HG02588 (cell line): ENCODE results near the gene ABCA13.
"Not testable (repeated sequence)": the region's sequence is repeated elsewhere in the genome, so short reads cannot be mapped to it uniquely, and the experiment has no call there.

Source experiments
- ATAC-seq: cut with Tn5 transposase; IDR thresholded peaks from one replicate; pipeline ENCODE4 v1.9.1; 2021; ENCODE audit warnings: mild to moderate bottlenecking, moderate library complexity; ENCODE audit not compliant: unreplicated experiment

The ABCA13 gene

DNA sequence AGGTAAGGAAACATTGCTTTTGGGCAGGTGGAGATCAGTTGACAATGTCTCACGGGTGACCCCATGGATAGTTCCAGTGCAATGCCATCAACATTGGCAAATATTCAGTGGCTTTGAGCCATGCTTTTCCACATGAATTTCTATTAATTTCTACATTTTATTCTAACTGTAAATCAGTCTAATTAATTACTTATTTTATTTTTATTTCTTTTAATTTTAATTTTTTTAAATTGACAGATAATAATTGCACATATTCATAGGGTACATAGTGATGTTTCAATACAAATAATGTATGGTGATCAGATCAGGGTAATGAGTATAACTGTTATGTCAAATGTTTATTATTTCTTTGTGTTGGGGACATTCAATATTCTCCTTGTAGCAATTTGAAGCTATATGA is 3.8 kb downstream of the ABCA13 start:
- ATAC-seq, result no peak

DNA sequence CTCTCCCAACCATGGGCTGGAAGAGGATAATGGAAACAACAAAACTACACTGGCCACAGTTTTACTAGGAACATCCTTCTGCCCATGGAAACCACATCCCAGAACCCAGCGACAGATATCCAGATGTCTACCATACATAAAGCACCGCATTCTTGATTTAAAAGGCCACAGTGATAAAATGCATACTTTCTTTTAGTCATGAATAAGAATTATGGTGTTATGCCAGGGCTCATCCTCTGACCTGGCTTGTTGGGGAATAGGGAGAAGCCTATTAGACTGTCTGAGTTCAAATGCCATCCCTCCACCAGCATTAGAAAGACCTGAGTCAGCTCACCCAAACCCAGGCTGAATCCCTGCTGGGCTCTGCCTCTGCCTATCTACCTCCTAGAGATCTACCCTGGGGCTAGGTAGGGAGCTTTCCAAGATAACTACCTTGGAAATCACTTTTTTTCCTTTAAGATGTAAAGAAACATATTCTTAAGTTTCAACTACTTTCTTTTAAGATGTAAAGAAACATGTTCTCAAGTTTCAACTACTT is 5.2 kb downstream of the ABCA13 start:
- ATAC-seq, result no peak

DNA sequence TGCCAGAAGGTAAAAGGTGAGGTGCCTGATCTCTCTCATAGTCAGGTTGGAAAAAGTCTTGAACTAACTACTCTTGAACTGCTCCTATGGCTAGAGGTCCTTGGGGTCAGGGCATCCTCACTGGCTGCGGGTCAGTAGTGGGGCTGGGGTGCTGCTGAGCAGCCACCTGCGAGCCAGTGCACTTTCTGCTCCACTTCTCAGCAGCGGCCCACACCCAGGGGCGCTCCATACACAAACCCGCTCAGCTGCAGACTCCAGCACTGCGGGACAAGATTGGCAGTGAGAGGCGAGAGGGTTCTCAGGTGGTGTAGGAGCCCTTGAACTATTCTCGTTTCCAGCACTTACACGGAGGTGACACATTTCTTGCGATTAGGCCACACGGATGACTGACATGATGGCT is 6.0 kb downstream of the ABCA13 start:
- ATAC-seq, result no peak

DNA sequence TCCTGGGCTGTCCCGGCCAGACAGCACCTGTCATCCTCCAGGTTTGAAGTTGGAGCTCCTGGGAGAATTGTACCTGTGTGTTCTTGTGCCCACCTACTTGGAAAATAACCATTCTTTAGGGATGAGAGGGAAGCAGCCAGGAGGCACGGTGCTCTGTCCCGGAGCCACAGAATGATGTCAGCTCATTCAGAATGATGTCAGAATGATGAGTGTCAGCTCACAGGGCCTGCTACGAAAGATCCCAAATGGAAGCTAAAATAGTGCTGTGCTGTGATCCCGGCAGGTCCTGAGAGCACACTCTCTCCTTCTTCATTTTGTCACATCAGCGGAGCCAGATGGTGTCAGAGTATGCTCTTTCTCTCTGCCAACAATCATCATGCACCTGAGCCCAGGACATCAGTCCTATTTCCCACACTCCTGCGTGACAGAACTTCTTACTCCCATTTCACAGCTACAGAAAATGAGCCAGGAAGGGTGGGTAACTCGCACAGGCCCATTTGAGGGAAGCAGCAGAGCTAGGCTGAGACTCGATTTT is 8.3 kb downstream of the ABCA13 start:
- no peak for ATAC-seq

DNA sequence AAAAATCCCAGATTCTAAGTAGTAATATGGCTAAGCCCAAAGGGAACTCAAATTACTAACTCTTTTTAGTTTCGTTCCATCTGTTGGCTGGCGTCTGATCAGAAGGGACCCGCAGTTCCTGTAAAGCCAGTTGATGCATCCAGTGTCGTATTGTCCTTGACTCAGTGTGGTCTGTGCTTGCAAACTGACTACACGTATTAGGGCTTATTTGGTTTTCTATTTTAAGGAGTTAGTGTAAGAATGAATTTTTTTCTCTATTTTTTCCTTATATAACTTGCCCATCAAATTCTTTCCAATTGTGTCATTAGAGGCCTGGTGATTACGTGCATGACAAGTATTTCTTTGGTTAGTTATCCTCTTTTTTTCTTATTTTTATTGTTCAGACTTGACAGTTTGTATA is 9.7 kb downstream of the ABCA13 start:
- no peak for ATAC-seq

DNA sequence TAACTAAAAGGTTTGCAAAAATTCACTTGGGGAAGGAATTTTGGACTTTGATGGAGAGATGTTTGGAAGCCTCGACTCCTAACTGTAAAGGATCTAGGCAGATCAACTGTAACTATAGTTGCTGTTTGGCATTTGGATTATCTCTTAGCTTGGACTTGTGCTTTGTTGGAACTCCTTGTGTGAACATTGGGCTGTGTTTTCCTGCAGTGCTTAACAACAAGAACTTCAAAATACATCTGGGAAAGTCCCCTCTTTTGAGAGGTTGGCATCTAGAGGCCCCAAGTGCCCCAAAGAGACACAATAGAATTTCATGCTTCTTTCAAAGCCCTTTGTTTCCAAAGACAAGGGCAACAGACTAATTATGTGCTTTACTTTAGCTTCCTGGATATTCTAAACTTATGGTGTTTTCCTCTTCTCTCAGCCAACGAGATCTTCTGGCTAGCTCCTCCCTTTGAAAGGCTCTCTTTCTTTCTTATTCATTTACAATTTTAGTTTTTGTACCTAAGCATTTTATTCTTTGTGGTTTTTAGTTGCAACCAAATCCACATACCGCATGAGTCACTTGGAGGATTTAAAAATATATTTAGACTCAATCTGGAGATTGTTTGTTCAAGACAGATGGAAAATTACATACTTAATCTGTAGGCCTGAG is 11.6 kb downstream of the ABCA13 start:
- no peak for ATAC-seq

DNA sequence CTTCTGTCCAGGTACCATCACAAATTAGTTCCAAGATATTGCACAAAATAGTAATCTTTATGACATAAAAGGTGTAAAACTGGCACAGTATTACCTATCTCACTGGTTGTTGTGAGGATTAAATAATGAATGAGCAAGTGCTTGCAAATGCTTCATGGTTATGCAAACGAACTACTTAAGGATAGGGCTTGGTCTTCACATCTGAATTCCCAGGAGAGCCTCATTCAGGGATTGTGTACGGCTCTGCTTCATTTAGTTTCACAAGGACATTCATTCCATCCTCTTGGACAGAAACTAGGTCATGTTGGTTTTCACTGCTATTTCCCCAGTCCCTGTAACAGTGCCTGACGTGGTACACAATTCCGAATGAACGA is 12.1 kb downstream of the ABCA13 start:
- ATAC-seq, result no peak

DNA sequence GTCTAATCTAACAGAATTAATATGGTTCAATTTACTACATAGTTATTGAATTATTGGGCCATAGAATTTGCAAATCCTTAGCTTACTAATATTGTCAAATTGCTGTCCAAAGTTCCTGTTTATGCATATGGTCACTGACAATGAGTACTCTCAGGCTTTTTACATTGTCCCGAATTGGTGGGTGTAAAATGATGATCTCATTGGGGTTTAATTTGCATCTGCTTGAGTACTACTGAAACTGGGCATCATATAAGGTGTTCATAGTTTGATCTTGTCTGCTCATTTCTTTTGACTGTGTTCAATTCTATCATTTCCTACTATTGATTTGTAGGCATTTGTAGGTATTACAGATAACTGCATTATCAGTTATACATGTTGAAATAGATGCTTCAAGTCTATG is 12.7 kb downstream of the ABCA13 start:
- no peak for ATAC-seq

DNA sequence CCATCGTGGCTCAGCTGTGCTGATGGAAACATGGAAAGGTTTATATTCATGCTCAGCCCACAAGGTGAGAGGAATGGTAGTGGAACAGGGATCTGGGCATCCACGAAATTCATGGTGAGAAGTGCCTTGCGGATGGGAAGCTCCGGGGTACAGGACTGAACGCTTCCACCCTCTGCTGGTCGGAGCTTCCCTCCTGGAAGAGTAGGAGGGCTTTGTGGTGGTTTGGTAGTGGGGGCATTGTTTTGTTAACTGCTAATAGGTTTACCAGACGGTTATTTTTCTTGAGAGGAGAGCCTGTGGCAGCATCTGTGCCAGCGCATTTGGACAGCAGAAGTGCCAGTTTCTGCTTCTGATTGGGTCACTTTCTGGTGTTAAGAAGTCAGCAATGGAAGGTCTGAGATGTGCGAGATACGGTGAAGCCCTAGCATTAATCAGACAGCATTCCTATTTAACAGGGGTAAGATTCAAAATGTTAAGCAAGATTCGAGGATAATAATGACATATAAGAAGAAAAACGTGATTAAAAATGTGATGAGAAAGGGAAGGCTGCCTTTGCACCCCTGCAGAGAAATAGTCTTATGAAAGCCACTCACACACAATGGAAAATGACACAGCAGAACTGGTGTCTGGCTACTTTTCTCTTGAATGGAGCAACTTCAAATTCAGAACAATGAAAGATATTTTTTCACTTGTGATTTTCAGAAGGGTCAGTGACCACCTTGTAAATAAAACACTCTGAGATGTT is 17.7 kb downstream of the ABCA13 start:
- no peak for ATAC-seq

DNA sequence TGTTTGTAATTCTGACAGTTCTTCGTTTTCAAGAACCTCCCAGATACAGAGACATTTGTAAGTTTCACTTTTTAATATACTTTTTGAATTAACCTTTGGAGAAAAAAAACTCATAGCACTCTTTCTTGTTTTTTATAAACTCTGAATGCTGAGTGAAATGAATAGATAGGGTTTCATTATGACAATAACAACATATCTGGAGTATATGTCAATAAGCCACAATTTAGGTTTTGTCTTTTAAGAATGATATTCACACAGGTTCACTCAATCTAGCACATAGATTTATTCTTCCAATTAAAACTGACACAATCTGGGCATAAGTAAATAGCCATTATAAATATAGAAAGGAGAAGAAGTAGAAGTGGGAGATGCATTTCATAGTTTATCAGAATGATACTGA is 21.7 kb downstream of the ABCA13 start:
- ATAC-seq, result no peak

DNA sequence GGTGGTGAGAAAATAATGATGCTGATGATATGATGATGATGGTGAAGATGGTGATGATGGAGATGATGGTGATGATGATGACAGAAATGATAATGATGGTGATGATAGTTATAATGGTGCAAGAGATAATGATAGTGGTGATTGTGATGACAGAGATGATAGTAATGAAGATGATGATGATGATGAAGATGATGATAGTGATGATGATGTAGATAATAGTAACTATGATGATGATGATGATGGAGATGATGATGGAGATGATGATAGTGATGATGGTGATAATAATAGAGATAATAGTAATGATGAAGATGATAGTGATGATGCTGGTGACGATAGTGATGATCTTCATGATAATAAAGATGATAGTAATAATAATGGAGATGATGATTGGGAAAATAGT is 22.2 kb downstream of the ABCA13 start:
- ATAC-seq, result no peak

DNA sequence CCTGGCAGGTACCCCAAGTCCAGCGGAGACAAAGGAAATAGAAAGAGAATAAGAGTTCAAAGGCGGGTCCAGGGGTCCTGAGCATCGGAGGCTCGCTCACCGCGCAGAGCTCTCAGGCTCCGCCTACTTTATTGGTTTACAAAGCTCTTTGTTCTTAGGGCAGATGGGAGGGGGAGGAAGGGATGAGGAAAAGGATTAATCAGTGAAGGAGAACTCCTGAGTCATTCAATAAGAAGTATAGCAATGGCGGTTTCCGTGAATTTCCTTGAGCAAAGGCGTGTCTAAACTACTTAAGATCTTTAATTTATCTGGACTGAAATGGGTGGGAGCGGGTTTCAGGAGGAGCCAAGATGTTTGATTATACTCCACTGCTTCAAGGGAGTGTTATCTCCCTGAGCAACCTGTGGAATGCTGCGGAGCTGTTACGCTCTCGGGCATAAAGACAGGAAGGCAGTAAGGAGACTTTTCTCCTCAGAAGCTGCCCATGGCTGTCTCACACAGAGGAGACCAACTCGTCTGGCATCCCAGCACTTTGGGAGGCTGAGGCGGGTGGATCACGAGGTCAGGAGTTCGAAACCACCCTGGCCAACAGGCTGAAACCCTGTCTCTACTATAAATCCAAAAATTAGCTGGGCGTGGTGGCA is 29.8 kb downstream of the ABCA13 start:
- ATAC-seq, result not testable (repeated sequence)

DNA sequence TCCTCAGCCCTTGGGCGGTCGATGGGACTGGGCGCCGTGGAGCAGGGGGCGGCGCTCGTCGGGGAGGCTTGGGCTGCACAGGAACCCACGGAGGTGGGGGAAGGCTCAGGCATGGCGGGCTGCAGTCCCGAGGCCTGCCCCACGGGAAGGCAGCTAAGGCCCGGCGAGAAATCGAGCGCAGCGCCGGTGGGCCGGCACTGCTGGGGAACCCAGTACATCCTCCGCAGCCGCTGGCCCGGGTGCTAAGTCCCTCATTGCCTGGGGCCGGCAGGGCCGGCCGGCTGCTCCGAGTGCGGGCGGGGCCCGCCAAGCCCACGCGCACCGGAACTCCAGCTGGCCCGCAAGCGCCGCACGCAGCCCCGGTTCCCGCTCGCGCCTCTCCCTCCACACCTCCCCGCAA is 31.7 kb downstream of the ABCA13 start:
- ATAC-seq, result not testable (repeated sequence)

DNA sequence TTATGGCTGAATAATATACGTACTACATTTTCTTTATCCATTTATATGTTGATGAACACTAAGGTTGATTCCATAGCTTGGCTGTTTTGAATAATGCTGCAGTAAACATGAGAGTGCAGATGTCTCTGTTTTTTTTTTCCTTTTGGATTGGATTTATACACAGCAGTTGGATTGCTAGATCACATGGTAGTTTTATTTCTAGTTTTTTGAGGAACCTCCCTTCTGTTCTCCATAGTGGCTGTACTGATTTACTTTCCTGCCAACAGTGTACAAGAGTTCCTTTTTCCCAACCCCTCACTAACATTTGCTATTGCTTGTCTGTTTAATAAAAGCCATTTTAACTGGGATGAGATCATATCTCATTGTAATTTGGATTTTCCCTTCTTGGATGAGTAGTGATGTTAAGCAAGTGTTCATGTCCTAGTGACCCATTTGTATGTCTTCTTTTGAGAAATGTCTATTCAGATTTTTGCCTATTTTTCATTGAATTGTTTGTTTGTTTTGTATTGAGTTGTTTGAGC is 36.0 kb downstream of the ABCA13 start:
- no peak for ATAC-seq

DNA sequence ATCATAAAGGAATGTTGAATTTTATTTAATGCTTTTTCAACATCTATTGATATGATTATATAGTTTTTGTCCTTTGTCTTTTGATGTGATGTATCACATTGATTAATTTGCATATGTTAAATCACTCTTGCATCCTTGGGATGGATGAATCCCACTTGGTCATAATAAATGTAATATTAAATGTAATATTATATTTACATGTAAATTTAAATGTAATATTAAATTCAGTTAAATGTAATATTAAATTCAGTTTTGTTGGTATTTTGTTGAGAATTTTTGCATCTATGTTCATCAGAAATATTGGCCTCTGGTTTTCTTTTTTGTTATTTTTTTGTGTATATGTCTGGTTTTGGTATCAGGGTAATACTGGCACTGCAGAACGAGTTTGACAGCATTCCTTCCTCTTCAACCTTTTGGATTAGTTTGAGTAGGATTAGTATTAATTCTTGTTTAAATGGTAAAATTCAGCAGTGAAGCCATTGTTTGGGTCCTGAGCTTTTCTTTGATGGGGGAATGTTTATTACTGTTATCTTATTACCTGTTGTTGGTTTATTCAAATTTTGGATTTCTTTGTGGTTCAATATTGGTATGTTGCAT is 37.8 kb downstream of the ABCA13 start:
- no peak for ATAC-seq

DNA sequence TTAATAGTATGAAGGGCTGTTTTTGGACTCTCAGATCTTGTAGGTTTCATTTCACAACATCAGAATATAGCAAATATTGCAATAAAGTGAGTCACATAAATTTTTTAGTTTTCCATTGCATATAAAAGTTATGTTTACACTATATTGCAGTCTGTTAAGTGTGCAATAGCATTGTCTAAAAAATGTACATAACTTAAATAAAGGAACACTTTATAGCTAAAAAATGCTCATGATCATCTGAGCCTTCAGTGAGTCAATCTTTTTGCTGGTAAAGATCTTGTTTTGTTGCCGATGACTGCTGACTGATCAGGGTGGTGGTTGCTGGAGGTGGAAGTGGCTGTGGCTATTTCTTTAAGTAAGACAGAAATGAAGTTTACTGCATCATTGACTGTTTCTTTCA is 42.0 kb downstream of the ABCA13 start:
- ATAC-seq, result no peak

DNA sequence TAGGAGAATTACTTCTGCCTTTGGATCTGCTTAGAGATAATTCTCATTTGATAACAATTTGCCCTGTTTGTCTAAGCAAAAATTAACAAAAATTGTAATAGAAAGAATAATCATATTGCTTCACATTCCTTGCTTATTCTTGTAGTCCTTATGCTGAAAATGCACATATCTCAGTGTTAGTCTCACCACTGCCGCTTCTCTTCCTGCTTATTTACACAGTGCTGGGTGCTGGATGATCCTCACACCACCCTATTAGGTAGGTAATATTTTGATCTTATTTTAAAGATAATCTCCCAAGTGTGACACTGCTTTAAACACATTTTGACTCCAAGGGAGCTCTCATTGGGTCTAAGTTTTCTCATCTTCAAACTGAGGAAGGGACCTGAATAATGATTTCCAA is 46.0 kb downstream of the ABCA13 start:
- no peak for ATAC-seq

DNA sequence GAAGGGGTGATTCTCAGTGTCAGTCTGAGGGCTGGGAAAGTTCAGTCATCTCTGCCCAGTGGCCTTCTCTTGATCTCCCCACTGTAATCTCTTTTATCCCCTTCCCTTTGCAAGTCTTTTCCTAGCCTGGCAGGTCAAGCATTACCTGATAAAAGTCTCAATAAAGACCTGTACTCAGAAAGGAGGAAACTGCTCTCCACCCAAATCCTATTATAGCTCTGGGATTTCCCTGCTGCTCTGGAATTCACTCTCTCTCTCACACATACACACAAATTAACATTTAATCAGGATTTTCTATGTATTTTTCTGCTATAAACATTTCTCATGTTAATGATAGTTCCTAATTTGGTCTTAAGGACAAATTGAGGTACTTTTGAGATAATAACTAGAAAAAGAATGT is 46.5 kb downstream of the ABCA13 start:
- no peak for ATAC-seq

DNA sequence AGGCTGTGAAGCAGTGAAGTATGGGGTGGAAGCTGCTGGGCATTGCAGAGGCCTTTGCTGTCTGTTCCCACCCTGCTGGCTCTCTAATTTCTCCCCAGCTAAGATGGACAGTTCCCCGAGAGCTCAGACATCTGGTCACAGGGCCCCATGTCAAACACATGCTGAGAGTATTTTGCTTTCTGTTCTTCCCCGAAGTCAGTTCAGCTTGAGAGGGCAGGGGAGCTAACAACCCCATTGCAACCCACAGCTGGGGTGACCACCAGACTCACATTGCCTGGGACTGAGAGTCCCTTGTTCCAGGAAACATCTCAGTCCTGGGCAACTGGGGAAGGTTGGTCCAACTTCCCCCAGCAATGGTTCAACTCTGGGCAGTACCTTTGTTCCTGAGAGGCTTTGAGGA is 52.8 kb downstream of the ABCA13 start:
- no peak for ATAC-seq

DNA sequence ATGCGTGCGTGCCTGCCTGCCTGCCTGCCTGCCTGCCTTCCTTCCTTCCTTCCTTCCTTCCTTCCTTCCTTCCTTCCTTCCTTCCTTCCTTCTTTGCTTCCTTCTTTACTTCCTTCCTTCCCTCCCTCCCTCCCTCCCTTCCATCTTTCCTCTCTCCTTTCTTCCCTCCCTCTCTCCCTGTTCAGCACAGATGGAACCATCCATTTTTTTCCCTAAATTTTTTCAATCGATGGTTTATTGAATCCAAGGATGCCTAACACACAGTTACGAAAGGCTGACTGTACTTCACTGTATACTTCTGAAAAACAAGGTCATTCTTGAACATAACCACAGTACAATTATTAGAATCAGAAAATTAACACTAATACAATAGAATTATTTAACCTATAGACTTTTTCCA is 53.8 kb downstream of the ABCA13 start:
- no peak for ATAC-seq

DNA sequence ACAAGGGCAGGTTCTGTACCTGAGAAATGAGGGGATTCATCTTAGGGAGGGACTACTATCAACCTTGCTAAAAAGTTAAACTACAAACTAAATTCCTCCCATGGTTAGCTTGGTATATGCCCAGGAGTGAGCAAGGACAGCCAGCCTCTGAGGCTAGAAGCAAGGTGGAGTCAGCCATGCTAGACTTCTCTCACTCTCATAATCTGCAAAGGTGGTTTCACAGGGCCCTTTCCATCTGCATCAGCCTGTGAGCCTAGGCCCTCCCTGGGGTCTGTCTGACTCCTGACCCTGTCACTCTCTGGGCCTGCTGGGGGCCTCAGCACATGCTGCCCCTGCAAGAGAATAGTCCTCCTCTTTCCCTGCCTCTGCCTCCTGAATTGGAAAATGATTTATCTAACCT is 66.1 kb downstream of the ABCA13 start:
- ATAC-seq, result no peak
